Activated CD8-positive, alpha-beta T cell treated with anti-CD3 and anti-CD28 coated beads for 36 hours (primary cell): Measurements from ENCODE around the gene NFASC. TPM values are rescaled to one million over a fixed set of nuclear protein-coding genes. Genes with fewer than 3 reads are reported as not detected.

Experiments used
- ATAC-seq: fragments of 200-7000 bp; cut with Tn5 transposase; one replicate; pipeline ENCODE4 v1.10.0; 2021; ENCODE audit warnings: mild to moderate bottlenecking, moderate library complexity
- CTCF ChIA-PET: fragments of 350-600 bp; sonication (Branson Sonifier 250); formaldehyde crosslinking; loops from one replicate; lab custom pipeline; 2021; ENCODE audit warnings: antibody characterized with exemption; lab: Charles Lee
- POLR2A ChIA-PET: fragments of 350-600 bp; sonication (Branson Sonifier 250); formaldehyde crosslinking; loops from one replicate; lab custom pipeline; 2021; ENCODE audit warnings: antibody characterized with exemption; lab: Charles Lee
- DNase-seq: peaks from one replicate; pipeline ENCODE4 v3.0.0-alpha.2; 2020
- H3K27ac Mint-ChIP-seq: one replicate; pipeline ENCODE4 v1.8.0; 2021; ENCODE audit warnings: mild to moderate bottlenecking, mixed read lengths
- H3K27me3 Mint-ChIP-seq: one replicate; pipeline ENCODE4 v1.8.0; 2021; ENCODE audit warnings: mixed read lengths
- H3K36me3 Mint-ChIP-seq: one replicate; pipeline ENCODE4 v1.8.0; 2021; ENCODE audit warnings: low read depth, mixed read lengths
- H3K4me1 Mint-ChIP-seq: one replicate; pipeline ENCODE4 v1.8.0; 2021; ENCODE audit warnings: low read depth, mixed read lengths
- H3K4me3 Mint-ChIP-seq: one replicate; pipeline ENCODE4 v1.8.0; 2021; ENCODE audit warnings: mild to moderate bottlenecking, moderate library complexity, mixed read lengths
- H3K9me3 Mint-ChIP-seq: one replicate; pipeline ENCODE4 v1.8.0; 2021; ENCODE audit warnings: mixed read lengths
- intact Hi-C: fragments of 100-400 bp; cut with micrococcal nuclease; formaldehyde crosslinking; loops from one replicate; pipeline ENCODE4 v1.10.0; 2022
- total RNA-seq, 2 experiments: library from RNA; stranded (reverse); gene quantifications; one replicate each; pipeline ENCODE4 v1.2.3, GENCODE V29; 2021
- TF ChIP-seq, protein P1 (sequence below): fragments of 200-600 bp; IDR thresholded peaks from one replicate; pipeline ENCODE4 v1.8.0; 2022; ENCODE audit warnings: antibody characterized with exemption, mild to moderate bottlenecking

NFASC gene
- total RNA-seq, 2 experiments from 2014 or later = not detected

DNA sequence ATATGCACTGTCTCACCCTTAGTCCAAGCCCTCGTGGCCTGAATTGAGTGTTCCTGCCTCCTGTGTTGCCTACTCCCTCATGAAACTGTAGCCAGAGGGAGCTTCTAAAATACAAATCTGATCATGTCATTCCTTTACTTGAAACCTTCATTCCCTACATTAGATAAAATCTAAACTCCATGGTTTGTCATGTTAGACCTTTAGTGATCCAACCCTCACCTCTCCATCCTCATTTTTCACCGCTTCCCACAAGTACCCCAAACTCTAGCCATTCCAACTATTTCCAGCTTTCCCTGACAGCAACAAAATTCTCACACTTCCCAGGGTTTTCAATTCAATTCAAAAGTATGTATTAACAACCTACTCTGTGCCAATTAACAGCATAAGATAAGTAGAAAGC, 154.0 kb downstream of the NFASC start:
- CTCF ChIA-PET = no interaction called here
- H3K9me3 Mint-ChIP-seq = no peaks in the 10 kb centered on the region
- no peaks in the 10 kb centered on the region for H3K36me3 Mint-ChIP-seq
- DNase-seq = no peak
- no peak overlapping the region for H3K27ac Mint-ChIP-seq
- intact Hi-C loops = no loop called here
- POLR2A ChIA-PET = no interaction called here
- no peaks in the 10 kb centered on the region for H3K27me3 Mint-ChIP-seq
- TF ChIP-seq, protein P1, sequence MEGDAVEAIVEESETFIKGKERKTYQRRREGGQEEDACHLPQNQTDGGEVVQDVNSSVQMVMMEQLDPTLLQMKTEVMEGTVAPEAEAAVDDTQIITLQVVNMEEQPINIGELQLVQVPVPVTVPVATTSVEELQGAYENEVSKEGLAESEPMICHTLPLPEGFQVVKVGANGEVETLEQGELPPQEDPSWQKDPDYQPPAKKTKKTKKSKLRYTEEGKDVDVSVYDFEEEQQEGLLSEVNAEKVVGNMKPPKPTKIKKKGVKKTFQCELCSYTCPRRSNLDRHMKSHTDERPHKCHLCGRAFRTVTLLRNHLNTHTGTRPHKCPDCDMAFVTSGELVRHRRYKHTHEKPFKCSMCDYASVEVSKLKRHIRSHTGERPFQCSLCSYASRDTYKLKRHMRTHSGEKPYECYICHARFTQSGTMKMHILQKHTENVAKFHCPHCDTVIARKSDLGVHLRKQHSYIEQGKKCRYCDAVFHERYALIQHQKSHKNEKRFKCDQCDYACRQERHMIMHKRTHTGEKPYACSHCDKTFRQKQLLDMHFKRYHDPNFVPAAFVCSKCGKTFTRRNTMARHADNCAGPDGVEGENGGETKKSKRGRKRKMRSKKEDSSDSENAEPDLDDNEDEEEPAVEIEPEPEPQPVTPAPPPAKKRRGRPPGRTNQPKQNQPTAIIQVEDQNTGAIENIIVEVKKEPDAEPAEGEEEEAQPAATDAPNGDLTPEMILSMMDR = no peak
- no peaks in the 10 kb centered on the region for H3K4me1 Mint-ChIP-seq
- ATAC-seq = no peak
- H3K4me3 Mint-ChIP-seq = no peak overlapping the region

DNA sequence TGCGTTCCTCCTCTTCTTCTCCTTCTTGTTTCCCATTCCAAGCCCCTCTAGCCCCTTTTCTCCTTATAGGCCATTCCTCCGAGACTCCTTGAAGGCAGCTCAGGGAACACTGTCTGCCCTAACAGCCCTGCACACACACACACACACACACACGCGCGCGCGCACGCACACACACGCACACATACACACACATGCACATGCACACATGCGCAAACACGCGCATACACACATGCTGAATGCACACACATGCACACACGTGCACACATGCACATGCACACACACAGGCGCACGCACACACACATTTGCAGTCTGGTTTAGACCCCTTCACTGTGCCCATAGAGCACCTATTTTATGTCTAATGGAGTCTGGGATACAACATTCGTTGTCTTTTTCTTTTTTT, 154.6 kb downstream of the NFASC start:
- CTCF ChIA-PET = no interaction called here
- no peak for DNase-seq
- H3K27ac Mint-ChIP-seq = no peak overlapping the region

GRCh38 chr1:205026181-205026580, 155.5 kb downstream of the NFASC start:
- Mint-ChIP-seq H3K4me1 (no peaks in the 10 kb centered on the region), H3K27ac (no peak overlapping the region), H3K4me3 (no peak overlapping the region), H3K9me3 (no peaks in the 10 kb centered on the region), H3K27me3 (no peaks in the 10 kb centered on the region), H3K36me3 (no peaks in the 10 kb centered on the region)
- POLR2A ChIA-PET = no interaction called here
- DNase-seq (no peak), ATAC-seq (no peak)
- intact Hi-C loops = no loop called here
- TF ChIP-seq, protein P1 = no peak
- CTCF ChIA-PET = interaction anchor here (1.2 kb wide), 1 partner anchor 36 kb away, joined by 6 read pairs; no protein-coding TSS in a partner anchor

More for the DNA sequence above, 154.6 kb downstream of the NFASC start:
- H3K4me3 Mint-ChIP-seq = no peak overlapping the region
- TF ChIP-seq, protein P1 = no peak
- H3K9me3 Mint-ChIP-seq = no peaks in the 10 kb centered on the region
- H3K36me3 Mint-ChIP-seq = no peaks in the 10 kb centered on the region
- intact Hi-C loops = no loop called here
- POLR2A ChIA-PET = no interaction called here
- H3K4me1 Mint-ChIP-seq = no peaks in the 10 kb centered on the region
- no peak for ATAC-seq
- no peaks in the 10 kb centered on the region for H3K27me3 Mint-ChIP-seq

GRCh38 chr1:205028390-205028789, 157.7 kb downstream of the NFASC start:
- ATAC-seq (no peak), DNase-seq (no peak)
- Mint-ChIP-seq H3K4me3 (no peak overlapping the region), H3K27me3 (no peaks in the 10 kb centered on the region), H3K36me3 (no peaks in the 10 kb centered on the region), H3K27ac (no peak overlapping the region), H3K4me1 (no peaks in the 10 kb centered on the region), H3K9me3 (no peaks in the 10 kb centered on the region)
- intact Hi-C loops = no loop called here
- TF ChIP-seq, protein P1 = no peak
- ChIA-PET POLR2A (no interaction called here), CTCF (interaction anchor here (0.9 to 3.9 kb wide), 3 partner anchors 33 to 36 kb away, joined by 3 to 15 read pairs (median 5); no protein-coding TSS in a partner anchor)

DNA sequence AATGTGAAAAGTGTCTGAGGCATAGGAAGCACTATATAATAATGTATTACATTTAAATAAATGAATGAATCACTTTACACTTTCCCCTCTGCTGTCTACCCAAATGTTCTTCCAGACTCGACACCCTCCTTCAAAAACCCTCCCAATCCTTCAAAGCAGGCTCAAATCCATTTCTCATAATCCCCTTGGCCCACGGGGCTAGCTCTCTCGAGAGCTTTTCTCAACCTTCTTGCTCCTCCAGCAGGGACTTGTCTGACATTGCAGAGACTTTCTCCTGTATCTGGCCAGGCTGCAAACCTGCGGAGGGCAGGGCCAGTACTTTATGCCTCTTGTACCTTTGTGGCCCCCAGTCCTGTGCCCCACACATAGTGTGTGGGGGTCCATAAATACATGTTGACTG, 158.3 kb downstream of the NFASC start:
- H3K4me3 Mint-ChIP-seq = no peak overlapping the region
- TF ChIP-seq, protein P1 = no peak
- no peaks in the 10 kb centered on the region for H3K27me3 Mint-ChIP-seq
- no peaks in the 10 kb centered on the region for H3K9me3 Mint-ChIP-seq
- H3K4me1 Mint-ChIP-seq = no peaks in the 10 kb centered on the region
- H3K36me3 Mint-ChIP-seq = no peaks in the 10 kb centered on the region
- POLR2A ChIA-PET = no interaction called here
- H3K27ac Mint-ChIP-seq = no peak overlapping the region
- CTCF ChIA-PET = interaction anchor here (0.9 to 3.9 kb wide), 3 partner anchors 33 to 37 kb away, joined by 3 to 15 read pairs (median 5); no protein-coding TSS in a partner anchor
- DNase-seq = no peak
- no peak for ATAC-seq
- intact Hi-C loops = no loop called here
